Endothelial cell of umbilical vein (primary cell): Measurements from ENCODE around the gene C10orf105. TPM values are rescaled to one million over a fixed set of nuclear protein-coding genes. Genes with fewer than 3 reads are reported as not detected.

Experiments used
- BruUV-seq: library from RNA; stranded (reverse); fragments of 400-500 nt; replicated peaks from 2 replicates; lab custom pipeline; 2021; lab: Mats Ljungman, UMichigan
- CTCF ChIA-PET: fragments of 300-600, 350-600 bp; sonication (Branson Sonifier 250); formaldehyde crosslinking; loops from one replicate; lab custom pipeline; 2021; ENCODE audit warnings: antibody characterized with exemption, inconsistent platforms; lab: Charles Lee
- POLR2A ChIA-PET: fragments of 300-600, 350-600 bp; sonication (Branson Sonifier 250); formaldehyde crosslinking; loops from one replicate; lab custom pipeline; 2021; ENCODE audit warnings: antibody characterized with exemption, inconsistent platforms; lab: Charles Lee
- DNase-seq: peaks from one replicate; pipeline ENCODE4 v3.0.0-alpha.2; 2011; ENCODE audit warnings: low read depth, low spot score
- FAIRE-seq: peaks from 2 replicates; lab custom pipeline; 2011; peaks lifted over from hg19 to GRCh38; lab: Jason Lieb, UNC
- H2AFZ ChIP-seq: 2 replicates; pipeline ENCODE4 v1.6.0; 2012; ENCODE audit warnings: low read depth, low read length, control low read depth, inconsistent platforms
- H3K27ac ChIP-seq: 2 replicates; pipeline ENCODE4 v1.5.1; 2011; ENCODE audit warnings: low read depth, mild to moderate bottlenecking, control low read depth, low read length, moderate library complexity; ENCODE audit not compliant: insufficient read depth
- H3K27me3 ChIP-seq, 2 experiments: 2 replicates each; pipeline versions ENCODE4 v1.6.0 to v1.6.1; 2011; ENCODE audit warnings: low read length in 2 of 2, mixed read lengths in 1 of 2; ENCODE audit not compliant: control insufficient read depth in 2 of 2, insufficient read depth in 2 of 2
- H3K36me3 ChIP-seq, 2 experiments: 2 replicates in 1 of 2; 3 replicates in 1 of 2; pipeline ENCODE4 v1.5.1; 2011; ENCODE audit warnings: low read length in 2 of 2, mild to moderate bottlenecking in 1 of 2, moderate library complexity in 1 of 2; ENCODE audit not compliant: control insufficient read depth in 2 of 2, insufficient read depth in 2 of 2; ENCODE audit errors: extremely low read depth in 1 of 2
- H3K4me1 ChIP-seq: 3 replicates; pipeline ENCODE4 v1.5.1; 2011; ENCODE audit warnings: mild to moderate bottlenecking, low read length; ENCODE audit not compliant: control insufficient read depth, insufficient read depth; ENCODE audit errors: extremely low read depth
- H3K4me2 ChIP-seq: 2 replicates; pipeline ENCODE4 v1.6.1; 2011; ENCODE audit warnings: low read length, control low read depth, mixed read lengths; ENCODE audit not compliant: insufficient read depth
- H3K4me3 ChIP-seq, 3 experiments: fragments of 200-600 bp in 1 of 3; sonication (generic), shearing (Covaris generic) in 1 of 3; replicated peaks in 1 of 3; 2 replicates each; pipeline ENCODE4 v1.5.1; 2011 to 2016; ENCODE audit warnings: control low read depth in 3 of 3, low read length in 3 of 3, mild to moderate bottlenecking in 2 of 3, inconsistent platforms in 1 of 3, low read depth in 1 of 3, moderate library complexity in 1 of 3; ENCODE audit not compliant: insufficient read depth in 1 of 3
- H3K79me2 ChIP-seq: 2 replicates; pipeline ENCODE4 v1.6.0; 2012; ENCODE audit warnings: low read length, inconsistent platforms; ENCODE audit not compliant: control insufficient read depth, insufficient read depth
- H3K9ac ChIP-seq: replicated peaks from 2 replicates; pipeline ENCODE3; 2011; ENCODE audit warnings: low read length, control low read depth; ENCODE audit not compliant: insufficient read depth; ENCODE audit errors: extremely low read depth
- H3K9me1 ChIP-seq: replicated peaks from 3 replicates; pipeline ENCODE4 v1.6.0; 2011; ENCODE audit warnings: mild to moderate bottlenecking, low read length; ENCODE audit not compliant: control insufficient read depth, insufficient read depth; ENCODE audit errors: extremely low read depth
- H3K9me3 ChIP-seq: replicated peaks from 2 replicates; pipeline ENCODE4 v1.5.1; 2012; ENCODE audit warnings: low read length, inconsistent platforms; ENCODE audit not compliant: control insufficient read depth, insufficient read depth
- H4K20me1 ChIP-seq: replicated peaks from 2 replicates; pipeline ENCODE3; 2011; ENCODE audit warnings: mild to moderate bottlenecking, low read length; ENCODE audit not compliant: control insufficient read depth, insufficient read depth; ENCODE audit errors: extremely low read depth
- CTCF ChIP-seq, 2 donors: IDR thresholded peaks; 1 replicate in 1 of 2; 2 replicates in 1 of 2; pipeline ENCODE4 v1.5.1; 2011; ENCODE audit warnings: low read length in 2 of 2, mild to moderate bottlenecking in 2 of 2, moderate library complexity in 2 of 2, control low read depth in 1 of 2, inconsistent platforms in 1 of 2, low read depth in 1 of 2; ENCODE audit not compliant: insufficient read depth in 1 of 2; ENCODE audit errors: extremely low read depth in 1 of 2
- EZH2 ChIP-seq: IDR thresholded peaks from 2 replicates; pipeline ENCODE4 v1.6.1; 2012; ENCODE audit warnings: borderline replicate concordance, low read depth, mild to moderate bottlenecking, moderate library complexity, low read length, inconsistent platforms; ENCODE audit not compliant: severe bottlenecking
- FOS ChIP-seq: IDR thresholded peaks from 2 replicates; pipeline ENCODE4 v1.6.1; 2011; ENCODE audit warnings: mild to moderate bottlenecking, low read length, moderate library complexity, borderline replicate concordance; ENCODE audit not compliant: insufficient read depth
- GATA2 ChIP-seq: IDR thresholded peaks from 2 replicates; pipeline ENCODE4 v1.7.0; 2011; ENCODE audit warnings: low read depth, mild to moderate bottlenecking, moderate library complexity, mixed read lengths, low read length; ENCODE audit not compliant: insufficient read length, insufficient read depth
- JUN ChIP-seq: IDR thresholded peaks from 2 replicates; pipeline ENCODE4 v1.6.1; 2011; ENCODE audit warnings: borderline replicate concordance, low read depth; ENCODE audit not compliant: insufficient read length, insufficient read depth
- MYC ChIP-seq: IDR thresholded peaks from one replicate; pipeline ENCODE4 v1.6.1; 2011; ENCODE audit warnings: mild to moderate bottlenecking, low read depth, low read length
- POLR2A ChIP-seq: IDR thresholded peaks from 2 replicates; pipeline ENCODE4 v1.6.1; 2012; ENCODE audit warnings: low read depth, mild to moderate bottlenecking, control low read depth, low read length
- POLR2AphosphoS5 ChIP-seq: IDR thresholded peaks from 2 replicates; pipeline ENCODE4 v1.6.1; 2012; ENCODE audit warnings: low read depth, mild to moderate bottlenecking, control low read depth, low read length, moderate library complexity; ENCODE audit not compliant: insufficient read depth
- dilution Hi-C: fragments of 300-500 bp; cut with MboI; formaldehyde crosslinking; loops from one replicate; pipeline ENCODE4 v1.15.0; 2019; ENCODE audit warnings: low sequenced_read_pairs; ENCODE audit not compliant: extremely low pct_ligation_motif_present
- intact Hi-C: fragments of 100-400 bp; cut with micrococcal nuclease; formaldehyde crosslinking; loops from one replicate; pipeline ENCODE4 v1.10.0; 2022
- polyA plus RNA-seq, 4 experiments: library from polyadenylated mRNA; depleted of rRNA in 3 of 4; stranded (reverse) in 3 of 4; unstranded in 1 of 4; fragments of >200 nt; gene quantifications; 2 replicates each; pipeline versions ENCODE4 v1.2.1 to v1.2.3, GENCODE V29; 2011 to 2012; ENCODE audit warnings: missing spikeins in 1 of 4
- total RNA-seq: library from RNA; stranded (reverse); gene quantifications from 2 replicates; pipeline ENCODE4 v1.2.3, GENCODE V29; 2021
- TF ChIP-seq, protein P1 (sequence below): IDR thresholded peaks from 2 replicates; pipeline ENCODE4 v1.6.1; 2011; ENCODE audit not compliant: insufficient read depth, insufficient read length

Gene C10orf105
- total and polyA plus RNA-seq, 2 donors (not counting 3 experiments of a cell fraction or from before 2014, with no cell fraction given): not detected

DNA sequence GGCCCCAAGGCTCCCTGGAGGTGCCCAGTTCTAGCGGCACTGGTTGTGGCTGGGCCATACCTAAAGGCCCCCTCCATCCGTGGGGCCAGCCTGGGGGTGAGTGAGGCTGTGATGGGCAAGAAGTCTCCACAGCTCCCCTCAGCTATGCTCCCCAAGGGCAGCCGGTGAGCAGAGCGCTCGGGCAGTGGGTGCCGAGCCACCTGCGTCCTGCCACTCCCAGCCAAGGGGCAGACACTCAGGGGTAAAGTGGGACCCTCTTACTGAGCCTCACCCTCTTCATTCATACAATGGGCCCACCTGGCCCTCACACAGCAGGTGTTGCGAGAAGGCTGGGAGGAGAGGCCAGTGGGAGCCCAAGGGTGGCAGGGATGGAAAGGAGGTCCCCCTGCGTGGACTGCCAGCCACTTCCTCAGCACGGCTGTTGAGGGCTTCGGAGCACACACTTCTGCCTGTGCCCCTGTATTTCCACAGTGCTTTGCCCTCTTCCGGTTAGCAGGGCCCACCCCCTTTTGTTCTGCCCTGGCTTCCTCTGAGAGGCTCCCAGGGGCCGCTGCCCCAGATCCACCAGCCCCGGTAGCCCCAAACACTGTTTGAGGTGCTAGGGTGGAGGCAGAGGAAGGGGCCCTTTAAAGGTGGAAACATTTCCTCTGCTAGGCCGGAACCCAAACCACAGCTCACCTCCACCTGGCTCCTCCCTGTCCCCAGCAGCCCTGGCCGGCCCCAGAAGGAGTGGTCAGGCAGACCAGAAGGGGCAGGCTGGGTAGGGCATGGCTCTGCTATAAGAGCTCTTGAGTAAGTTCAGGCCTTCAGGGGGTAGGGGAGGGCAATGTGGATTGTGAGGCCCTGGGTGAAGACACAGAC, 16.4 kb upstream of the C10orf105 start:
- CTCF ChIA-PET: interaction anchor here (0.9 kb wide), 1 partner anchor 9 kb away, joined by 3 read pairs; no protein-coding TSS in a partner anchor
- no peak overlapping the region for H3K4me2 ChIP-seq
- H3K79me2 ChIP-seq: no peaks in the 10 kb centered on the region
- FAIRE-seq (no peak), DNase-seq (no peak)
- H3K4me3 ChIP-seq: no peak overlapping the region
- dilution Hi-C loops: no loop called here
- no peaks in the 10 kb centered on the region for H3K9me1 ChIP-seq
- H3K4me1 ChIP-seq: no peaks in the 10 kb centered on the region
- H3K36me3 ChIP-seq: no peaks in the 10 kb centered on the region
- H3K27ac ChIP-seq: no peak overlapping the region
- POLR2A ChIA-PET: no interaction called here
- H4K20me1 ChIP-seq: no peaks in the 10 kb centered on the region
- intact Hi-C loops: no loop called here
- BruUV-seq: no TSS peak
- H3K27me3 ChIP-seq: peaks cover 0 to 6% of the 10 kb centered on the region in 2 experiments
- H3K9ac ChIP-seq: no peak overlapping the region
- H2AFZ ChIP-seq: no peak overlapping the region
- no peak for TF ChIP-seq EZH2
- no peak for TF ChIP-seq POLR2AphosphoS5
- TF ChIP-seq GATA2: no peak
- no peak for TF ChIP-seq POLR2A
- no peak for TF ChIP-seq JUN
- TF ChIP-seq MYC: no peak
- no peak for TF ChIP-seq FOS
- no peak for TF ChIP-seq CTCF (IDR thresholded peaks at IDR 0.05; ENCODE audit: extremely low read depth in 1 of 2, insufficient read depth in 1 of 2, low read depth in 1 of 2, low read length in 2 of 2)
- TF ChIP-seq, protein P1, sequence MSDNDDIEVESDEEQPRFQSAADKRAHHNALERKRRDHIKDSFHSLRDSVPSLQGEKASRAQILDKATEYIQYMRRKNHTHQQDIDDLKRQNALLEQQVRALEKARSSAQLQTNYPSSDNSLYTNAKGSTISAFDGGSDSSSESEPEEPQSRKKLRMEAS: no peak
- H3K9me3 ChIP-seq: no peaks in the 10 kb centered on the region
